Liver (tissue), 9 donors: ENCODE measurements around the gene KRTAP4-16. TPM values are rescaled to one million over a fixed set of nuclear protein-coding genes. Genes with fewer than 3 reads are reported as not detected.
"Not testable (repeated sequence)": the region's sequence is repeated elsewhere in the genome, so short reads cannot be mapped to it uniquely, and the experiment has no call there.

ENCODE experiments used
- DNase-seq: peaks from one replicate; pipeline ENCODE4 v3.0.0-alpha.2; 2017; ENCODE audit warnings: low spot score
- H3K27ac ChIP-seq, 2 donors: one replicate each; pipeline ENCODE4 v1.7.0; 2013; ENCODE audit warnings: inconsistent platforms in 2 of 2, low read length in 2 of 2, control low read depth in 1 of 2, low read depth in 1 of 2, mild to moderate bottlenecking in 1 of 2
- H3K27me3 ChIP-seq, 4 donors: one replicate each; pipeline versions ENCODE4 v1.6.1 to v1.7.0; 2013; ENCODE audit warnings: low read length in 3 of 4, inconsistent platforms in 1 of 4, mild to moderate bottlenecking in 1 of 4, moderate library complexity in 1 of 4; ENCODE audit not compliant: control insufficient read depth in 4 of 4, insufficient read depth in 4 of 4
- H3K36me3 ChIP-seq, 4 donors: one replicate each; pipeline versions ENCODE4 v1.6.1 to v1.7.0; 2013; ENCODE audit warnings: low read length in 3 of 4, mild to moderate bottlenecking in 3 of 4, low read depth in 1 of 4, moderate library complexity in 1 of 4; ENCODE audit not compliant: control insufficient read depth in 4 of 4, insufficient read depth in 3 of 4
- H3K4me1 ChIP-seq, 4 donors: one replicate each; pipeline versions ENCODE4 v1.6.1 to v1.7.0; 2013; ENCODE audit warnings: low read length in 3 of 4, mild to moderate bottlenecking in 3 of 4, moderate library complexity in 1 of 4; ENCODE audit not compliant: control insufficient read depth in 4 of 4, insufficient read depth in 4 of 4
- H3K4me3 ChIP-seq, 3 donors: one replicate each; pipeline versions ENCODE4 v1.6.1 to v1.7.0; 2013; ENCODE audit warnings: low read length in 3 of 3, control low read depth in 1 of 3, low read depth in 1 of 3, mild to moderate bottlenecking in 1 of 3
- H3K9ac ChIP-seq, 2 donors: one replicate each; pipeline ENCODE4 v1.7.0; 2013; ENCODE audit warnings: low read length in 2 of 2, mild to moderate bottlenecking in 2 of 2, moderate library complexity in 2 of 2, control low read depth in 1 of 2, low read depth in 1 of 2
- H3K9me3 ChIP-seq, 4 donors: one replicate each; pipeline versions ENCODE4 v1.6.1 to v1.7.0; 2013; ENCODE audit warnings: low read length in 3 of 4; ENCODE audit not compliant: control insufficient read depth in 4 of 4
- CTCF ChIP-seq: fragments of 150-350 bp; IDR thresholded peaks from 2 replicates; pipeline ENCODE4 v1.5.1; 2017; ENCODE audit warnings: improper control_type of control experiment, low read depth, low read length; ENCODE audit not compliant: missing input control
- EGR1 ChIP-seq, 2 donors: IDR thresholded peaks; 2 replicates each; pipeline ENCODE4 v1.6.1; 2016 to 2018; ENCODE audit warnings: antibody characterized with exemption in 2 of 2, low read depth in 2 of 2
- FOXA1 ChIP-seq: IDR thresholded peaks from 2 replicates; pipeline ENCODE4 v1.6.1; 2016; ENCODE audit warnings: antibody characterized with exemption
- FOXA2 ChIP-seq: IDR thresholded peaks from 2 replicates; pipeline ENCODE4 v1.6.1; 2016; ENCODE audit warnings: antibody characterized with exemption
- GABPA ChIP-seq, 2 donors: IDR thresholded peaks in 1 of 2; conservative IDR thresholded peaks in 1 of 2; 2 replicates each; pipeline ENCODE4 v1.6.1; 2016; ENCODE audit warnings: antibody characterized with exemption in 2 of 2, mild to moderate bottlenecking in 1 of 2, moderate library complexity in 1 of 2
- HNF4A ChIP-seq, 2 donors: conservative IDR thresholded peaks; 2 replicates each; pipeline ENCODE4 v1.6.1; 2016; ENCODE audit warnings: antibody characterized with exemption in 2 of 2, mild to moderate bottlenecking in 2 of 2
- JUND ChIP-seq, 2 donors: IDR thresholded peaks; 2 replicates each; pipeline ENCODE4 v1.6.1; 2016; ENCODE audit warnings: antibody characterized with exemption in 2 of 2
- NR2F2 ChIP-seq: IDR thresholded peaks from 2 replicates; pipeline ENCODE4 v1.6.1; 2016; ENCODE audit warnings: antibody characterized with exemption
- RAD21 ChIP-seq, 2 donors: IDR thresholded peaks; 2 replicates each; pipeline ENCODE4 v1.6.1; 2016; ENCODE audit warnings: antibody characterized with exemption in 2 of 2, mild to moderate bottlenecking in 2 of 2
- REST ChIP-seq: IDR thresholded peaks from 2 replicates; pipeline ENCODE4 v1.6.1; 2016; ENCODE audit warnings: antibody characterized with exemption, mild to moderate bottlenecking
- RXRA ChIP-seq, 2 donors: IDR thresholded peaks; 2 replicates each; pipeline ENCODE4 v1.6.1; 2017 to 2018; ENCODE audit warnings: antibody characterized with exemption in 2 of 2, mild to moderate bottlenecking in 1 of 2
- SP1 ChIP-seq: IDR thresholded peaks from 2 replicates; pipeline ENCODE4 v1.6.1; 2018; ENCODE audit warnings: antibody characterized with exemption, mild to moderate bottlenecking
- YY1 ChIP-seq: IDR thresholded peaks from 2 replicates; pipeline ENCODE4 v1.6.1; 2016; ENCODE audit warnings: antibody characterized with exemption, mild to moderate bottlenecking
- ZBTB33 ChIP-seq: IDR thresholded peaks from 2 replicates; pipeline ENCODE4 v1.6.1; 2016; ENCODE audit warnings: antibody characterized with exemption
- WGBS: extraction: QIAGEN DNeasy Blood & Tissue Kit; methylation state at CpG from one replicate; pipeline ENCODE4 v1.1.7; 2013; 5-methylcytosine and 5-hydroxymethylcytosine counted together
- polyA plus RNA-seq, 2 donors: library from polyadenylated mRNA; stranded (reverse) in 1 of 2; unstranded in 1 of 2; fragments of 200-250 nt in 1 of 2; fragments of >200 nt in 1 of 2; fragmentation: Nextera tagmentation in 1 of 2; extraction: Ambion mirVana in 1 of 2; gene quantifications; one replicate each; pipeline versions ENCODE4 v1.2.1 to v1.2.3, GENCODE V29; 2013 to 2015
- total RNA-seq, 2 donors: library from RNA; depleted of rRNA; stranded (reverse); fragments of >200 nt; gene quantifications; one replicate each; pipeline ENCODE4 v1.2.3, GENCODE V29; 2014
- TF ChIP-seq, protein P1 (sequence below): IDR thresholded peaks from 2 replicates; pipeline ENCODE4 v1.6.1; 2016; ENCODE audit warnings: antibody characterized with exemption
- TF ChIP-seq, protein P2 (sequence below): IDR thresholded peaks from 2 replicates; pipeline ENCODE4 v1.6.1; 2016; ENCODE audit warnings: antibody characterized with exemption
- donor health status: healthy.
- donor health status: healthy.
- donor health status: healthy.
- donor health status: healthy.
- donor health status: healthy.

KRTAP4-16 gene
- total and polyA plus RNA-seq, 4 donors: not detected

- no peak for TF ChIP-seq RAD21 (IDR thresholded peaks at IDR 0.05)
These were observed 48.0 kb upstream of the KRTAP4-16 start (continued) for GRCh38 chr17:41150026-41150425.

DNA sequence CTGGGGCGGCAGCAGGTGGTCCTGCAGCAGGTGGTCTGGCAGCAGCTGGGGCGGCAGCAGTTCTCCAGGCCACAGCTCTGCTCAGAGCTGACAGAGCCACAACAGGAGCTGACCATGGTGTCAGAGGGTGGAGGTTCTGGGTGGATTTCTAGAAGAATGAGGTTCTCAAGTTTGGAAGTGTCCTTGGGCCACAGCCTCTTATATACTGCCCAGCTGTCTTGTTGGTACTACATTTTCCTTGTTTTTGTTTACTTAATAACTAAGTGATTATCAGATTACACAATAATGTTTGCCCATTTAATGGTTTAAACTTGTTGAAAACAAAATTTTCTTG is 47.6 kb upstream of the KRTAP4-16 start, which contains the start of gene KRTAP4-5:
TSS of gene KRTAP4-5 (minus strand) at position 174 of the 334 bp plus-strand sequence. CDS start at position 116, 58 bp downstream.
- H3K27me3 ChIP-seq: peaks cover 0 to 3% (median 0%) of the 10 kb centered on the region in 4 donors
- H3K4me1 ChIP-seq: no peaks in the 10 kb centered on the region
- 42% methylated on average over 2 of the region's 2 CpGs for WGBS
- H3K9me3 ChIP-seq: no peaks in the 10 kb centered on the region
- no peak for DNase-seq
- no peaks in the 10 kb centered on the region for H3K36me3 ChIP-seq
- H3K27ac ChIP-seq: no peak within 1 kb of the TSS
- TF ChIP-seq YY1: no peak
- TF ChIP-seq FOXA2: no peak
- TF ChIP-seq, protein P1, sequence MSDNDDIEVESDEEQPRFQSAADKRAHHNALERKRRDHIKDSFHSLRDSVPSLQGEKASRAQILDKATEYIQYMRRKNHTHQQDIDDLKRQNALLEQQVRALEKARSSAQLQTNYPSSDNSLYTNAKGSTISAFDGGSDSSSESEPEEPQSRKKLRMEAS: no peak
- no peak for TF ChIP-seq ZBTB33
- TF ChIP-seq HNF4A (conservative IDR thresholded peaks at IDR 0.05): no peak
- TF ChIP-seq CTCF: no peak
- TF ChIP-seq RXRA (IDR thresholded peaks at IDR 0.05): no peak
- TF ChIP-seq SP1: no peak
- TF ChIP-seq GABPA (IDR thresholded peaks at IDR 0.05 in 1 of 2, conservative IDR thresholded peaks at IDR 0.05 in 1 of 2): no peak
- TF ChIP-seq JUND (IDR thresholded peaks at IDR 0.05): no peak
- no peak for TF ChIP-seq FOXA1
- TF ChIP-seq EGR1 (IDR thresholded peaks at IDR 0.05; ENCODE audit: low read depth in 2 of 2): no peak
- no peak for TF ChIP-seq REST
- TF ChIP-seq, protein P2, sequence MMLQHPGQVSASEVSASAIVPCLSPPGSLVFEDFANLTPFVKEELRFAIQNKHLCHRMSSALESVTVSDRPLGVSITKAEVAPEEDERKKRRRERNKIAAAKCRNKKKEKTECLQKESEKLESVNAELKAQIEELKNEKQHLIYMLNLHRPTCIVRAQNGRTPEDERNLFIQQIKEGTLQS: no peak
- TF ChIP-seq NR2F2: no peak
- H3K9ac ChIP-seq: no peak within 1 kb of the TSS
- no peak within 1 kb of the TSS for H3K4me3 ChIP-seq

DNA sequence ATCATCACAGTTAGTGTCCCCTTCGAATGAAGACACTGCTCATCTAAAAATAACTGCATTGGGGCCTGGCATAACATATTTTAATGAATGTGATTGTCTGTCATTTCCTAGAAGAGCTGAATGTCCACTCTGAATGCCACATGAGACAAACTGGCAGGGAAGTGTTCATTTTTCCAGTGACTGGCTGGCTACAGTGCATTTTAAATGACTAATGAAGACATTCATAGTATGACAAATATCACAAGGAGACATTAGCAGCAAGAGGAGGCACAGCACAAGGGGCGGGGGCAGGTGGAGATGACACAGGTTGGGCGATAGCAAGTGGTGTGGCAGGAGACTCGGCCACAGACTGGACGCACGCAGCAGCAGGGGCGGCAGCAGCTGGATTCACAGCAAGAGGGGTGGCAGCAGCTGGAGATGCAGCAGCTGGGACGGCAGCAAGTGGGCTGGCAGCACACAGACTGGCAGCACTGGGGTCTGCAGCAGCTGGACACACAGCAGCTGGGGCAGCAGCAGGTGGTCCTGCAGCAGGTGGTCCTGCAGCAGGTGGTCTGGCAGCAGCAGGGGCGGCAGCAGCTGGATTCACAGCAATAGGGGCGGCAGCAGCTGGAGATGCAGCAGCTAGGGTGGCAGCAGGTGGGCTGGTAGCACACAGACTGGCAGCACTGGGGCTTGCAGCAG is 47.1 kb upstream of the KRTAP4-16 start:
- not testable (repeated sequence) for H3K27me3 ChIP-seq, H3K4me1 ChIP-seq, H3K9me3 ChIP-seq, H3K27ac ChIP-seq, H3K36me3 ChIP-seq, DNase-seq, H3K4me3 ChIP-seq, H3K9ac ChIP-seq
- WGBS: 71% methylated on average over 10 of the region's 10 CpGs
